Neural progenitor cell (in vitro differentiated cells): ENCODE results near the gene SLC35F5.

Experiments
- EZH2 ChIP-seq: fragments of 200-600 bp; sonication (generic); IDR thresholded peaks from 2 replicates; pipeline ENCODE4 v1.6.1; 2017; ENCODE audit warnings: antibody characterized with exemption, mild to moderate bottlenecking, moderate library complexity
- TF ChIP-seq, protein P1 (sequence below): fragments of 200-600 bp; sonication (generic); IDR thresholded peaks from 2 replicates; pipeline ENCODE4 v1.5.1; 2017; ENCODE audit warnings: antibody characterized with exemption, mild to moderate bottlenecking

- TF ChIP-seq, protein P1, sequence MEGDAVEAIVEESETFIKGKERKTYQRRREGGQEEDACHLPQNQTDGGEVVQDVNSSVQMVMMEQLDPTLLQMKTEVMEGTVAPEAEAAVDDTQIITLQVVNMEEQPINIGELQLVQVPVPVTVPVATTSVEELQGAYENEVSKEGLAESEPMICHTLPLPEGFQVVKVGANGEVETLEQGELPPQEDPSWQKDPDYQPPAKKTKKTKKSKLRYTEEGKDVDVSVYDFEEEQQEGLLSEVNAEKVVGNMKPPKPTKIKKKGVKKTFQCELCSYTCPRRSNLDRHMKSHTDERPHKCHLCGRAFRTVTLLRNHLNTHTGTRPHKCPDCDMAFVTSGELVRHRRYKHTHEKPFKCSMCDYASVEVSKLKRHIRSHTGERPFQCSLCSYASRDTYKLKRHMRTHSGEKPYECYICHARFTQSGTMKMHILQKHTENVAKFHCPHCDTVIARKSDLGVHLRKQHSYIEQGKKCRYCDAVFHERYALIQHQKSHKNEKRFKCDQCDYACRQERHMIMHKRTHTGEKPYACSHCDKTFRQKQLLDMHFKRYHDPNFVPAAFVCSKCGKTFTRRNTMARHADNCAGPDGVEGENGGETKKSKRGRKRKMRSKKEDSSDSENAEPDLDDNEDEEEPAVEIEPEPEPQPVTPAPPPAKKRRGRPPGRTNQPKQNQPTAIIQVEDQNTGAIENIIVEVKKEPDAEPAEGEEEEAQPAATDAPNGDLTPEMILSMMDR = no peak
- no peak for TF ChIP-seq EZH2
Measured at GRCh38 chr2:113677330-113677729, 79.1 kb downstream of the SLC35F5 start.
